Measurements from ENCODE around the gene NRCAM.

DNA sequence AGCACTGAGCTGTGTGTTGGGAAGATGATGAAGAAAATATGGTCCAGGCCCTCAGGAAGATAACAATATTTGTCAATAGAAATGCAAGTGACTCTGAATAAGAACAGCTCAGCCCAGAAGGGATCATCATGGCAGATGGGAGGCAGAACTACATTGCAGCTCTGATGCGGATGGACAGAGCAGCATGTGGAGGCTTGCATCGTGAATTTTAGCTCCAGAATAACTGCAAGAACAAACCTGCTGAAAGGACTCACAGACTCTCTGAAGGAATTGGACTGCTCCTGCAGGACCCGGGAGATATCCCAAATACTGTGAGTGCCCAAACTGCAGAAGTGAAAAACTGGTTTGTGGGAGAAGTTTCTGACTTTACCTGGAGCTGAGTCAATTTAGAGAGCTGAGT lies 245.4 kb downstream of the NRCAM start:
- TF ChIP-seq, protein P1, sequence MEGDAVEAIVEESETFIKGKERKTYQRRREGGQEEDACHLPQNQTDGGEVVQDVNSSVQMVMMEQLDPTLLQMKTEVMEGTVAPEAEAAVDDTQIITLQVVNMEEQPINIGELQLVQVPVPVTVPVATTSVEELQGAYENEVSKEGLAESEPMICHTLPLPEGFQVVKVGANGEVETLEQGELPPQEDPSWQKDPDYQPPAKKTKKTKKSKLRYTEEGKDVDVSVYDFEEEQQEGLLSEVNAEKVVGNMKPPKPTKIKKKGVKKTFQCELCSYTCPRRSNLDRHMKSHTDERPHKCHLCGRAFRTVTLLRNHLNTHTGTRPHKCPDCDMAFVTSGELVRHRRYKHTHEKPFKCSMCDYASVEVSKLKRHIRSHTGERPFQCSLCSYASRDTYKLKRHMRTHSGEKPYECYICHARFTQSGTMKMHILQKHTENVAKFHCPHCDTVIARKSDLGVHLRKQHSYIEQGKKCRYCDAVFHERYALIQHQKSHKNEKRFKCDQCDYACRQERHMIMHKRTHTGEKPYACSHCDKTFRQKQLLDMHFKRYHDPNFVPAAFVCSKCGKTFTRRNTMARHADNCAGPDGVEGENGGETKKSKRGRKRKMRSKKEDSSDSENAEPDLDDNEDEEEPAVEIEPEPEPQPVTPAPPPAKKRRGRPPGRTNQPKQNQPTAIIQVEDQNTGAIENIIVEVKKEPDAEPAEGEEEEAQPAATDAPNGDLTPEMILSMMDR (IDR thresholded peaks at IDR 0.05) = no peak
- no peak for TF ChIP-seq POLR2A (IDR thresholded peaks at IDR 0.05)
